ENCODE measurements around the gene EPM2A. TPM values are rescaled to one million over a fixed set of nuclear protein-coding genes. Genes with fewer than 3 reads are reported as not detected.

Gene EPM2A
- total and polyA plus RNA-seq, 2 of the 4 experiments (the other 2 are of a cell fraction): 2.1 to 4.5 TPM

GRCh38 chr6:145731447-145731846, 3.9 kb downstream of the EPM2A start:
- no peak overlapping the region for H2AK5ac ChIP-seq (ENCODE audit: low read depth, low read length)
- H3K18ac ChIP-seq (ENCODE audit: low read depth, low read length): no peak overlapping the region
- no peak for ATAC-seq (ENCODE audit: low read depth)
- H3K4me2 ChIP-seq (ENCODE audit: low read depth, low read length): no peak overlapping the region
- ChIA-PET CTCF (no interaction called here), POLR2A (ENCODE audit: unreplicated experiment) (no interaction called here)
- no peak overlapping the region for H4K91ac ChIP-seq (ENCODE audit: insufficient read depth, low read depth, low read length)
- no peak overlapping the region for H3K27ac ChIP-seq (ENCODE audit: insufficient read depth, low read length)
- H3K4ac ChIP-seq (ENCODE audit: low read depth, low read length): no peak overlapping the region
- no peaks in the 10 kb centered on the region for H4K20me1 ChIP-seq (ENCODE audit: insufficient read depth, low read length)
- H3K56ac ChIP-seq (ENCODE audit: extremely low read depth, insufficient read depth, low read length): no peak overlapping the region
- no peak for DNase-seq
- H3K23ac ChIP-seq (ENCODE audit: low read depth, low read length): no peak overlapping the region
- H2AK9ac ChIP-seq (replicated peaks; ENCODE audit: low read depth, low read length, poor library complexity): no peak overlapping the region
- no peak for TF ChIP-seq MAZ (IDR thresholded peaks at IDR 0.05; ENCODE audit: borderline replicate concordance, low read depth, low read length)
- H3K27me3 ChIP-seq (ENCODE audit: control insufficient read depth, insufficient read depth, low read length): no peaks in the 10 kb centered on the region
- H3K14ac ChIP-seq (replicated peaks; ENCODE audit: low read depth, low read length): no peak overlapping the region
- H3K9me1 ChIP-seq (ENCODE audit: insufficient read depth, low read length): no peaks in the 10 kb centered on the region; the same call in 1 of the 2 replicates
- dilution Hi-C loops (cut with HindIII; ENCODE audit: low sequenced_read_pairs, unreplicated experiment): no loop called here
- no peak overlapping the region for H4K5ac ChIP-seq (ENCODE audit: low read depth, low read length)
- no peak overlapping the region for H2BK20ac ChIP-seq (ENCODE audit: low read depth, low read length)
- peaks cover 3% of the 10 kb centered on the region for H3K9me3 ChIP-seq (ENCODE audit: control insufficient read depth, insufficient read depth, low read length)
- no peak overlapping the region for H3K4me3 ChIP-seq (ENCODE audit: insufficient read depth, low read depth, low read length)
- no peak overlapping the region for H4K8ac ChIP-seq (ENCODE audit: low read depth in 2 of 2, low read length in 2 of 2)
- H3K36me3 ChIP-seq (ENCODE audit: control insufficient read depth, insufficient read depth, low read length): no peaks in the 10 kb centered on the region
- H2AFZ ChIP-seq (replicated peaks; ENCODE audit: low read length, poor library complexity): no peak overlapping the region
- no TSS peak for BruUV-seq (replicated peaks)
- H3K9ac ChIP-seq (ENCODE audit: low read depth, low read length): no peak overlapping the region
- H2BK120ac ChIP-seq (ENCODE audit: low read depth, low read length): no peak overlapping the region
- intact Hi-C loops (cut with micrococcal nuclease): no loop called here
- H2BK15ac ChIP-seq (ENCODE audit: low read depth, low read length): no peak overlapping the region
- H2BK5ac ChIP-seq (ENCODE audit: low read depth, low read length, poor library complexity, severe bottlenecking): no peak overlapping the region
- WGBS, 2 experiments (ENCODE audit: extremely low coverage in 2 of 2, insufficient read length in 1 of 2): no CpG with 5 or more reads among the region's 1 CpG
- peaks cover 2 to 3% of the 10 kb centered on the region in 2 experiments; a peak in 2 of 4 replicates for H3K79me1 ChIP-seq (ENCODE audit: low read depth in 1 of 2, low read length in 2 of 2)
- in situ Hi-C loops (cut with MboI; ENCODE audit: low sequenced_read_pairs): loop anchor here (25.0 kb wide), 1 partner anchor 156 kb away; no protein-coding TSS in a partner anchor
- H3K4me1 ChIP-seq (ENCODE audit: control insufficient read depth, insufficient read depth, low read length): no peaks in the 10 kb centered on the region
